Stomach smooth muscle (tissue), 2 donors: Measurements from ENCODE around the gene ELANE.

ENCODE experiments used
- H3K27ac ChIP-seq: one replicate; pipeline ENCODE4 v1.7.0; 2013; ENCODE audit warnings: mild to moderate bottlenecking, low read length, inconsistent platforms
- H3K27me3 ChIP-seq, 2 donors: one replicate each; pipeline ENCODE4 v1.7.0; 2013; ENCODE audit warnings: low read length in 2 of 2; ENCODE audit not compliant: insufficient read depth in 2 of 2, control insufficient read depth in 1 of 2
- H3K36me3 ChIP-seq, 2 donors: one replicate each; pipeline ENCODE4 v1.7.0; 2013; ENCODE audit warnings: low read length in 2 of 2; ENCODE audit not compliant: control insufficient read depth in 2 of 2, insufficient read depth in 2 of 2
- H3K4me1 ChIP-seq: one replicate; pipeline ENCODE4 v1.7.0; 2013; ENCODE audit warnings: low read length; ENCODE audit not compliant: control insufficient read depth, insufficient read depth
- H3K4me3 ChIP-seq, 2 donors: one replicate each; pipeline ENCODE4 v1.7.0; 2013; ENCODE audit warnings: low read length in 2 of 2
- H3K9ac ChIP-seq, 2 donors: one replicate each; pipeline ENCODE4 v1.7.0; 2013; ENCODE audit warnings: low read length in 2 of 2, mild to moderate bottlenecking in 1 of 2
- H3K9me3 ChIP-seq, 2 donors: one replicate each; pipeline ENCODE4 v1.7.0; 2013; ENCODE audit warnings: low read length in 2 of 2; ENCODE audit not compliant: control insufficient read depth in 2 of 2
- donor health status: healthy.
- donor health status: Pancreatic carcinoma.

Gene ELANE

GRCh38 chr19:896434-896833, 44.3 kb downstream of the ELANE start:
- H3K27ac ChIP-seq: no peak overlapping the region
- H3K4me3 ChIP-seq: no peak overlapping the region
- H3K4me1 ChIP-seq: peaks cover 8% of the 10 kb centered on the region
- H3K27me3 ChIP-seq: no peaks in the 10 kb centered on the region
- H3K9me3 ChIP-seq: no peaks in the 10 kb centered on the region
- peaks cover 0 to 3% of the 10 kb centered on the region in 2 donors for H3K36me3 ChIP-seq
- no peak overlapping the region for H3K9ac ChIP-seq

- H3K9me3 ChIP-seq: no peaks in the 10 kb centered on the region
- H3K27me3 ChIP-seq: no peaks in the 10 kb centered on the region
- no peak overlapping the region for H3K4me3 ChIP-seq
- no peak overlapping the region for H3K27ac ChIP-seq
- H3K36me3 ChIP-seq: peaks cover 0 to 3% of the 10 kb centered on the region in 2 donors
- H3K9ac ChIP-seq: no peak overlapping the region
- peaks cover 5% of the 10 kb centered on the region for H3K4me1 ChIP-seq
These were observed 44.9 kb downstream of the ELANE start for GRCh38 chr19:896999-897398.

- Histone ChIP-seq H3K9me3 (no peaks in the 10 kb centered on the region), H3K4me3 (no peak overlapping the region), H3K9ac (no peak overlapping the region), H3K27ac (no peak overlapping the region), H3K27me3 (no peaks in the 10 kb centered on the region), H3K4me1 (no peaks in the 10 kb centered on the region), H3K36me3 (peaks cover 0 to 3% of the 10 kb centered on the region in 2 donors)
These were observed 45.4 kb downstream of the ELANE start for GRCh38 chr19:897442-898039.

- Histone ChIP-seq H3K36me3 (peaks cover 2 to 3% of the 10 kb centered on the region in 2 donors), H3K4me1 (no peaks in the 10 kb centered on the region), H3K27me3 (no peaks in the 10 kb centered on the region), H3K9ac (no peak overlapping the region), H3K9me3 (no peaks in the 10 kb centered on the region), H3K27ac (no peak overlapping the region), H3K4me3 (no peak overlapping the region)
These were observed 46.6 kb downstream of the ELANE start for GRCh38 chr19:898663-899062.

GRCh38 chr19:899336-900042, 47.4 kb downstream of the ELANE start:
- no peak overlapping the region for H3K27ac ChIP-seq
- peaks cover 2 to 3% of the 10 kb centered on the region in 2 donors for H3K36me3 ChIP-seq
- no peaks in the 10 kb centered on the region for H3K4me1 ChIP-seq
- H3K9me3 ChIP-seq: no peaks in the 10 kb centered on the region
- no peak overlapping the region for H3K4me3 ChIP-seq
- H3K27me3 ChIP-seq: no peaks in the 10 kb centered on the region
- H3K9ac ChIP-seq: no peak overlapping the region

- Histone ChIP-seq H3K27ac (no peak overlapping the region), H3K27me3 (no peaks in the 10 kb centered on the region), H3K9me3 (no peaks in the 10 kb centered on the region), H3K4me3 (no peak overlapping the region), H3K36me3 (peaks cover 2 to 3% of the 10 kb centered on the region in 2 donors), H3K4me1 (no peaks in the 10 kb centered on the region), H3K9ac (no peak overlapping the region)
These were observed 47.9 kb downstream of the ELANE start for GRCh38 chr19:900043-900301.

GRCh38 chr19:900302-901111, 48.4 kb downstream of the ELANE start:
- H3K9ac ChIP-seq: no peak overlapping the region
- no peaks in the 10 kb centered on the region for H3K27me3 ChIP-seq
- H3K9me3 ChIP-seq: no peaks in the 10 kb centered on the region
- H3K4me3 ChIP-seq: no peak overlapping the region
- peaks cover 2 to 3% of the 10 kb centered on the region in 2 donors for H3K36me3 ChIP-seq
- no peak overlapping the region for H3K27ac ChIP-seq
- no peaks in the 10 kb centered on the region for H3K4me1 ChIP-seq

- Histone ChIP-seq H3K27me3 (no peaks in the 10 kb centered on the region), H3K9ac (no peak overlapping the region), H3K4me3 (no peak overlapping the region), H3K4me1 (no peaks in the 10 kb centered on the region), H3K9me3 (no peaks in the 10 kb centered on the region), H3K36me3 (peaks cover 2 to 3% of the 10 kb centered on the region in 2 donors), H3K27ac (no peak overlapping the region)
These were observed 49.4 kb downstream of the ELANE start for GRCh38 chr19:901216-902092.

GRCh38 chr19:902093-902370, 49.9 kb downstream of the ELANE start:
- Histone ChIP-seq H3K36me3 (peaks cover 2% of the 10 kb centered on the region in 2 donors), H3K9ac (no peak overlapping the region), H3K4me1 (no peaks in the 10 kb centered on the region), H3K4me3 (no peak overlapping the region), H3K27ac (no peak overlapping the region), H3K27me3 (no peaks in the 10 kb centered on the region), H3K9me3 (no peaks in the 10 kb centered on the region)

GRCh38 chr19:902446-903226, 50.5 kb downstream of the ELANE start:
- Histone ChIP-seq H3K9me3 (no peaks in the 10 kb centered on the region), H3K36me3 (peaks cover 0 to 2% of the 10 kb centered on the region in 2 donors), H3K27me3 (no peaks in the 10 kb centered on the region), H3K4me1 (no peaks in the 10 kb centered on the region), H3K27ac (no peak overlapping the region), H3K4me3 (no peak overlapping the region), H3K9ac (no peak overlapping the region)
